NCI-H1105 treated with DMSO at 0.1 percent for 48 hours (cell line): Measurements from ENCODE around the gene CYP4V2.
A peak's percentile ranks its signal among the peaks of the same experiment; 100 is the strongest.

Experiments
- DNase-seq: peaks from one replicate; lab custom pipeline; 2025; lab: John Stamatoyannopoulos, UW

The CYP4V2 gene

DNA sequence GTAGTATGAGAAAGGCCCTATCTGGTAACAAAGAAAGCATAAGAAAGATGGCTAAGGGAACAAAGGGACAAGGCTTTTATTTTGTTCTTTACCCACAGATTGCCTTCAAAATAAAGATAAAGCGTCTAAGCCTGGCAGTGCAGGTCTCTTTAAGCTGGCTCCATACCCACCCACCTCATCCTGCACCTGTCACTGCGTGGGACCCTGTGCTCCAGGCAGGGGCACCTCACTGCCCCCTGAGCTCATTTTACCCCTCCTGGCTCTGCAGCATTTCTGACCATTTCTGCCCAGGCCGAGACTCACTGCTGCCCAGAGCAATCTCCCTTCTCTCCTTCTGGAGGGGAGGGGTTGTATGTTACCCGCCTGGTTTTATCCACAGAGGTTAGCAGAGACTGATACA, 1.7 kb upstream of the CYP4V2 start:
- DNase-seq: no peak

DNA sequence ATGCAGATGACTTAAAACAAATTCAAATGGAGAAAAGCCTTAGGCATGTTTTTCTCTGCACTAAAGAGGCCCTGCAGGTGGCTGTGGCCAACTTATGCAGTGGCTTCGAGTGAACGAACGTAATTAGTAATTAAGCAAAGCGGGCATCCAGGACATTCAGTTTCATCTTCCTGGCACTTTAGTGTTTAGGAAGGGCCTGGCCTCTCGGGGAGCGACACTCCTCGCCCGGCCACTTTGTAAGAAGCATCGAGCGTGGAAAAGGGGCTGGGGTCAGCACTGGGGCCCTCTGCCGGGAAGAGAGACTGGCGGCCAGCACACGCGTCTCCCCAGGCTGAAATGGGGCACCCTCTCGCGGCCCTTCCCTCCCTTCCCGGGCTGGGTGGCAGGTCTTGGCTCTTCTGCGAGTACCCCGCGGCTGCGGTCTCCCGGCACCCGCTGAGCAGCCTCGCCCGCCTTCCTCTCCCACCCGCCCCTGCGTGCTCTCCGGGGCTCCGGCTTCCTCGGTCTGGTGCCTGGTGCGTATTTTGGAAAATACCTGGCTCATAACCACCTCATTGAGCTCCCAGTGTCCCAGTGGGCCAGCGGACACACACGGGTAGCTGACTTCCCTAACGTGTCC, 677 bp upstream of the CYP4V2 start:
- peak; percentile 38 for DNase-seq

GRCh38 chr4:186192066-186192612, 772 bp downstream of the CYP4V2 start:
- peak; percentile 18 for DNase-seq

- DNase-seq: no peak
These were observed 2.5 kb downstream of the CYP4V2 start for GRCh38 chr4:186193851-186194250.

DNA sequence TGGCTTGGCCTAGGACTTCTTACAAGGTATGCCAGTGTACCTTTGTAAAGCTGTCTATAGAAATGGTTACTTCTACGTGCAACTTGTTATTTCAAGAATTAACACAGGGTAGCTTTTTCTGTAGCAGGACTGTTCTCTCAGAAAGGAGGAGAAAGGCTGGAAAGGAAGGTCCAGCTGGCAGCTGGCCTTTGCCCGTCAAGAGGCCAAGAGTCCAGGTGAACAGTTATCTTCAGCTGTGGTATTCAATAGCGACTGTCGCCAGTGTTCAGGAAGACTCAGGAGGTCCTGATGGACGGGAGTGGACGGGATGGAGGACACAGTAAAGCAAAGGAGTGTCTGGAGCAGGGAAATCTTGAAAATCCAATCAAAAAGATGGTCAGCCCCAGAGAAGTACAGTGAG, 4.7 kb downstream of the CYP4V2 start:
- no peak for DNase-seq

GRCh38 chr4:186200516-186200915, 9.1 kb downstream of the CYP4V2 start:
- peak; percentile 73 for DNase-seq

DNA sequence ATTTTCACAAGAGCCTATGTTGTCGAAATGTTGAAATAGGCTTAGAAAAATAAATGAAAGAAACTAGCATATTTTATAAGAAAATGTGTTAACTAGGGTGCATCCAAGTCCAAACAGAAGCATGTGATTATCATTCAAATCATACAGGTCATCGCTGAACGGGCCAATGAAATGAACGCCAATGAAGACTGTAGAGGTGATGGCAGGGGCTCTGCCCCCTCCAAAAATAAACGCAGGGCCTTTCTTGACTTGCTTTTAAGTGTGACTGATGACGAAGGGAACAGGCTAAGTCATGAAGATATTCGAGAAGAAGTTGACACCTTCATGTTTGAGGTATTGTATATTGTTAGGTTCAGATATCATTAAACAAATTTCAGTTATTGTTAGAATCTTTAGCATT, 9.6 kb downstream of the CYP4V2 start:
- DNase-seq: no peak

- DNase-seq: no peak
These were observed 10.3 kb downstream of the CYP4V2 start for GRCh38 chr4:186201535-186202230.

- DNase-seq: no peak
These were observed 11.2 kb downstream of the CYP4V2 start for GRCh38 chr4:186202490-186203140.

DNA sequence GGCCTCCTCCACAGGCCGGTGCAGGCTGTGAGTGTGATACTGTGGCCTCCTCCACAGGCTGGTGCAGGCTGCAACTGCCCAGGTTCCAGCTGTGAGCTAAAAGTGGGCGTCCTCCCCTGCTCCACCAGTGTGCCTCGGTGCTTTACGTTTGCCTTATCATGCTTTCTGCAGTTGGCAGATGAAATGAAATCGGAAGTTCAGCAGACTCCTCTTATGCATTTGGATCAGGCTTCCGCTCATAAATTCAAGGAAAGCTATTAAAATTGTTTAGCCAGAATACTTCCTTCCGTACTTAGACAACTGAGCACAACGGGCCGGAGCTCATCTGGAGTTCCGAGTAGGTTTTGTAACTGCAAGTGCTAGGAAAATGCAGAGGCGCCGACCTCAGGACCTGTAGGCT, 12.0 kb downstream of the CYP4V2 start:
- DNase-seq: no peak

GRCh38 chr4:186204103-186204559, 12.8 kb downstream of the CYP4V2 start:
- no peak for DNase-seq

DNA sequence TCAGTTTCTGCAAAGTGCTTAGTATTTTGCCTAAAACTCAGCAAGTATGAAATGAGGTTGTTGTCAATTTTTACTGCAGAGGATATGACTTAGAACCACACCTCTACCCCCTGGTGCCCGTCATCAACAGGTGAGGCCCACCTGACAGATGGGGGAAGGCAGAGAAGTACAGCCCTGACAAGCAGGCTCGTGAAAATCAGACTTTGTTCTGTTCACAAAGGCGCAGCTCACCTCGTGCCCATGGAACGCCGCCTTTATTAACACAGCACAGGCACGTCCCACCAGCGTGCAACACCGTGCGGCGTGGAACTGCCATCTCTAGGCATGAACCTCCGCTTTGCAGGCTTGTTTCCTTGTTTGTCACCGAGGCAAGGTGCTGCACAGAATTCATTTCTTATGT, 13.3 kb downstream of the CYP4V2 start:
- no peak for DNase-seq

- no peak for DNase-seq
These were observed 13.8 kb downstream of the CYP4V2 start for GRCh38 chr4:186205156-186205555.

DNA sequence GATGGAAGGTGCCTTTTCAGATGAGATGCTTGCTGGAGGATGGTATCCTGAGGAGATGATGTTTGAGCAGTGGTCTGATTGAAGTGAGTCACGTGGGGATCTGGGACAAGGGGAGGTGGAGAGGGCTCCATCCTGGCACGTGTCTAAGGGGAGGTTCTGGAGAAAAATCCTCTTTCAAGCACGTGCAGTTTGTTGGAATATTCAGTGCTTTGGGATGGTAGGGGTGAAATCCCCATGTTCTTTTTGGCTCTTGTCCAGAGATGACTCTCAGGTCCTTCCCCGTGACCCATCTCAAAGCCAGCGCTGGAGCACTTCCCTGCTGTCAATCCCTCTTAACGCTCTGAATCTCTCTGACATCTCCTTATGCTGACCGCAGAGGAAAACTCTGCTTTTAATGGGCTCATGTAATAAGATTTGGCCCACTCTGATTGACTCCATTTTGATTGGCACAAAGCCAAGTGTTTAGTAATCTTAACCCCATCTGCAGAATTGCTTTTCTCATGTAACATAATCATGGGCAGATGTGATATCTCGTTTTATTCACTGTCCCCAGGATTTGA, 25.2 kb downstream of the CYP4V2 start:
- peak; percentile 50 for DNase-seq

DNA sequence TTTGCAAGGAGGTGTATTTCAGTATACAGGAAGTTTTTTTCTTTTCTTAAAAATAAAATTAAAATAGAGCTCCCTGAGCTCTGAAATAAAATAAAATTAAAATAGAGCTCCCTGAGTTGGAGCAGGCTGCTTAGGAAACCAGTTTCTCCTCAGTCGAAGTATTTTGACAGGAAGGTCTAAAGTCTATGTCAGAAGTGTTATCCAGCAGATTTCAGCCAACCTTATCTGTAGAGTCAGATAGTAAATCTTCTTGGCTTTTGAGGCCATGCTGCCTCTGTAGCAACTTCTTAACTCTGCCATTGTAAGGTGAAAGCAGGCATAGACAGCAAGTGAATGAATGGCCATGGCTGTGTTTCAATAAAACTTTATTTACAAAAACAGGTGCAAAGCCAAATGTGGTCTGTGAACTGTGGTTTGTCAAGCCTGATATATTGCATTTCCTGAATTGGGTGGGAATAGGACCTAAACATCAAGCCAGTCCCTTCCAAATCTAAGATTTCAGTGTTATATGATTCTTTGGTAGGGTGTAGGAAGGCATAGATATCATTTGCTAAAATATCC, 26.4 kb downstream of the CYP4V2 start:
- no peak for DNase-seq

DNA sequence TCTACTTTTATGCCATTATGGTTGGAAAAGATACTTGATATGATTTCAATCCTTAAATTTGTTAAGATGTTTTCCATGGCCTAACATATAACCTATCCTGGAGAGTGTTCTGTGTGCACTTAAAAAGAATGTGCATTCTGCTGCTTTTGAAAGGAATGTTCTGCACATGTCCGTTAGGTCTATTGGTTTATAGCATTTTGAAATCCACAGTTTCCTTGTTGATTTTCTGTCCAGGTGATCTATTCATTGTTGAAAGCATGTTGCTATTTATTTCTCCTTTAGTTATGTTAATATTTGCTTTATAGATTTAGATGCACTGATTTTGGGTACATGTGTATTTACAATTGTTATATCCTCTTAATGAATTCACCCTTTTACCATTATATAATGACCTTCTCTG, 30.3 kb downstream of the CYP4V2 start:
- DNase-seq: no peak

DNA sequence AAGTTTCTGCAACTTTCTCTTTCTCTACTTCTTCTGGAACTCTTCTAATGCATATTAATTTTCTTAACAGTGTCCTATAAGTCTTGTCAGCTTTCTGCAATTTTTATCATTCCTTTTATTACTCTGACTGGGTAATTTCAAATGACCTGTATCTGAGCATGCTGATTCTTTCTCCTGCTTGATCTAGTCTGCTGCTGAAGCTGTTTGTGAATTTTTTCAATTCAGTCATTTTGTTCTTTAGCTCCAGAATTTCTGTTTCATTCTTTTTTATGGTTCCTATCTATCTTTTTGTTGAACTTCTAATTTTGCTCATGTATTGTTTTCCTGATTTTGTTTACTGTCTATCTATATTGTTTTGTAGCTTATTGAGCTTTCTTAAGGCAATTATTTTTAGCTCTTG, 34.5 kb downstream of the CYP4V2 start:
- no peak for DNase-seq

DNA sequence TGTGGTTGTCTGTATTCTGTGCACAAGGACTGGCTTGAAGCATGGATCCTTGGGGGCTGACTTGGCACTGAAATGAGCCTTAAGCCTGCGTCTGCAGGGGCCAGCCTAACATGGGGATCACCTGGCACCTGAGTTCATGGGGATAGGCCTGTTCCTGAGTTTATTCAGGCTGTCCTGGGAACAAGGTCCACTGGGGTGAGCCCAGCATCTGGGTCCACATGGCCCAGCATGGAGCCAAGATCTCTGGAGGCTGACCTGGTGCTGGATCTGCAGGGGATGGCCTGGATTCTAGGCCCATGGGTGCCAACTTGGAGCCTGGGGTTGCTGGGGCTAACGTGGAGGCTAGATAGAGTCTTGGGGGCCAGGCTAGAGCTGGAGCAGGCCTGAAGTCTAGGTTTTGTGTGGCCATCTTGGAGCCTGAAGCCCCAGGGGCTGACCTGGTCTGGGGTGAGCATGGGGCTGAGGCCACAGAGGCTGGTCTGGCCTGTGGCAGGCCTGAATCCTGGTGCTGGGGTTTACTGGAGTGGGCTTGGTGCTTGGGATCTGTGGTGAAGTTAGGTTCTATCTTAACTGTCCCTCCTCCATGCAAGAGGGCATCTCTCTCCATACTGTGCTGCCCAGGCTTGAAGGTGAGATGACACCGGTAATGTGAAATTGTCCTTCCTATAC, 35.3 kb downstream of the CYP4V2 start:
- DNase-seq: no peak

DNA sequence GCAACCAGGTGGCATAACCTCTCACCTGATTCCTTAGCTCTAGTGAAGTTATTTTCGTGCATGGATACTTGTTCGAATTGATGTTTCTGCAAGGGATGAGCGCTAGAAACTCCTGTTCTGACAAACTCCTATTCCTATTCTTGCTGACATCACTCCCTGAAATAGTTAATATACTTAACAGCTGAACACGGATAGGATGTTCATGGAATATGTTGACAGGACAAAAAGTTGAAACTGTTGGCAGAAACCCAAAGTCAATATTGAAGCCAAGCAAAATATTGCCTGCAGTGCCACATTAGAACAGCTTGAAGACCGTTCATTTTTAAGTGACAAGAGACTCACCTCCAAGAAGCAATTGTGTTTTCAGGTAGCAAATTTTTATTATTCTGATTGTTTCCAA, 35.9 kb downstream of the CYP4V2 start, which contains the start of gene KLKB1:
Gene KLKB1, plus strand, starts transcription at position 287 of the 400 bp plus-strand sequence. CDS start 689 bp downstream, outside the sequence.
- DNase-seq: peak; percentile 67

- DNase-seq: no peak
These were observed 36.6 kb downstream of the CYP4V2 start for GRCh38 chr4:186227744-186228513.

GRCh38 chr4:186228514-186228894, 37.1 kb downstream of the CYP4V2 start:
- DNase-seq: no peak
